GM21447 (cell line): ENCODE results near the gene MICU2.
"Not testable (repeated sequence)": the region's sequence is repeated elsewhere in the genome, so short reads cannot be mapped to it uniquely, and the experiment has no call there.

Source experiments
- ATAC-seq: cut with Tn5 transposase; IDR thresholded peaks from one replicate; pipeline ENCODE4 v1.9.1; 2021; ENCODE audit not compliant: unreplicated experiment

Gene MICU2

GRCh38 chr13:21594715-21595545 is 9.0 kb downstream of the MICU2 start:
- peak; percentile 63 for ATAC-seq

- not testable (repeated sequence) for ATAC-seq
Measured at GRCh38 chr13:21590665-21591456, 13.1 kb downstream of the MICU2 start.

- no peak for ATAC-seq
Measured at GRCh38 chr13:21590231-21590630, 13.7 kb downstream of the MICU2 start.

- not testable (repeated sequence) for ATAC-seq
Measured at GRCh38 chr13:21589510-21589909, 14.5 kb downstream of the MICU2 start.

- not testable (repeated sequence) for ATAC-seq
Measured at GRCh38 chr13:21588411-21588810, 15.6 kb downstream of the MICU2 start.

GRCh38 chr13:21584973-21585592 is 18.9 kb downstream of the MICU2 start:
- no peak for ATAC-seq

GRCh38 chr13:21583478-21583877 is 20.5 kb downstream of the MICU2 start:
- no peak for ATAC-seq

- ATAC-seq: no peak
Measured at GRCh38 chr13:21580736-21581135, 23.2 kb downstream of the MICU2 start.

GRCh38 chr13:21579754-21580316 is 24.1 kb downstream of the MICU2 start:
- ATAC-seq: peak; percentile 83

GRCh38 chr13:21578748-21579147 is 25.2 kb downstream of the MICU2 start:
- ATAC-seq: no peak

GRCh38 chr13:21576426-21576825 is 27.5 kb downstream of the MICU2 start:
- ATAC-seq: no peak

GRCh38 chr13:21573920-21574712 is 29.9 kb downstream of the MICU2 start:
- no peak for ATAC-seq

- ATAC-seq: no peak
Measured at GRCh38 chr13:21569686-21570085, 34.3 kb downstream of the MICU2 start.

GRCh38 chr13:21568854-21569253 is 35.1 kb downstream of the MICU2 start:
- ATAC-seq: no peak

- ATAC-seq: no peak
Measured at GRCh38 chr13:21567714-21568113, 36.3 kb downstream of the MICU2 start.

GRCh38 chr13:21557995-21558394 is 46.0 kb downstream of the MICU2 start:
- no peak for ATAC-seq

GRCh38 chr13:21556051-21556450 is 47.9 kb downstream of the MICU2 start:
- no peak for ATAC-seq

- not testable (repeated sequence) for ATAC-seq
Measured at GRCh38 chr13:21553261-21553660, 50.7 kb downstream of the MICU2 start.

GRCh38 chr13:21550918-21551317 is 53.1 kb downstream of the MICU2 start:
- no peak for ATAC-seq

- ATAC-seq: no peak
Measured at GRCh38 chr13:21549633-21550032, 54.3 kb downstream of the MICU2 start.
